Kidney glomerular epithelial cell (primary cell): ENCODE results near the gene C14orf119.
"Not testable (repeated sequence)": the region's sequence is repeated elsewhere in the genome, so short reads cannot be mapped to it uniquely, and the experiment has no call there.

ENCODE experiments used
- DNase-seq: peaks from one replicate; lab custom pipeline; 2025; lab: John Stamatoyannopoulos, UW

The C14orf119 gene

DNA sequence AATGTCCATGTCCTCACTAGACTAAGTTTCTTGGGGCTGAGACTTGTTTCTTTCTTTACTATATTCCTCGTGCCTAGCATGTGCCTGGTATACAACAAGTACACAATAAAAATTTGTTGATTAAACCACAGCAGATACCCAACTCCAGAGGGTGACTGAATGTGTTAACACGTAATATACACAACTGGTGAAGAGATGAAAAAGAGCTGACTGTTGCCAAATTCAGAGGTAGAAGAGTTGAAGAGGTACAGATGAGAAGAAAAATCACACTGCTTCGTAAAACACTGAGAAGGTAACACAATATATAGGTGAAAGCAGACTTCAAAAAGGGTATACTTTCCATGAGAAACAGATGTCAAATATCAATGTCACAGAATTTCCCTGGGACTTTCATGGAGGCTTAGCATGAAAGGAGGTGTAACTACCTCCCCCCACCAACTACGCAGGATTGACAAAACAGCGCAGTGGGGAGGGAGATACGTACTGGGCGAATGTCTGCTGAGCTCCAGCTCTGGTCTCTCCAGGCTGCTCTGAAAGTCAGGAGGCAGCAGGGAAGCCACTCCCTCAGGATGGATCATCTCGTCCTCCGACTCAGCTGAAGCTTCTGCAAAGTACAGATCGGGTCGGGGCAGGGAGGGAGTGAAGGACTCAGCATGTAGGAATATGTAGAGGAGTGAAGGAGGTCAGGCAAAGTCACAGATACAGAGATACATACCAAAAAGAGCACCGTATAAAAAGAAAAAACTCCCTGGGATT lies 5.6 kb upstream of the C14orf119 start:
- no peak for DNase-seq

DNA sequence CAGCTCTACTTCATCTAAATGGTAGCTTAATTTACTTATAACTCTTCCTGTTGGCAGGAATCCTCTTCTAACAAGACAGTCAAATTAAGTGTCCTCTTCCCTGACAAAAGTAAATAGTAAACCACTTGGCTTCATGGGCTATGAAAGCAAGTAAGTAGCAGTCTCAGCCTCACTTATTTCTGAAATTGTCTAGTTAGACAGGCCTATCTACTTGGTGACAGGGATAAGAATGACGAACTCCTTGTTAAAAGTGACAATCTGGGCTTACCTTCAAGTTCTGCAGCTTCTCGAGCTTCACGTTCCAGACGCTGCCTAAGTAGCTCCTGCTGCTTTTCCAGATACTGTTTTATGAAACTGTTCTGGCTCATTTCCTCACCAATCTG lies 5.1 kb upstream of the C14orf119 start:
- DNase-seq: no peak

DNA sequence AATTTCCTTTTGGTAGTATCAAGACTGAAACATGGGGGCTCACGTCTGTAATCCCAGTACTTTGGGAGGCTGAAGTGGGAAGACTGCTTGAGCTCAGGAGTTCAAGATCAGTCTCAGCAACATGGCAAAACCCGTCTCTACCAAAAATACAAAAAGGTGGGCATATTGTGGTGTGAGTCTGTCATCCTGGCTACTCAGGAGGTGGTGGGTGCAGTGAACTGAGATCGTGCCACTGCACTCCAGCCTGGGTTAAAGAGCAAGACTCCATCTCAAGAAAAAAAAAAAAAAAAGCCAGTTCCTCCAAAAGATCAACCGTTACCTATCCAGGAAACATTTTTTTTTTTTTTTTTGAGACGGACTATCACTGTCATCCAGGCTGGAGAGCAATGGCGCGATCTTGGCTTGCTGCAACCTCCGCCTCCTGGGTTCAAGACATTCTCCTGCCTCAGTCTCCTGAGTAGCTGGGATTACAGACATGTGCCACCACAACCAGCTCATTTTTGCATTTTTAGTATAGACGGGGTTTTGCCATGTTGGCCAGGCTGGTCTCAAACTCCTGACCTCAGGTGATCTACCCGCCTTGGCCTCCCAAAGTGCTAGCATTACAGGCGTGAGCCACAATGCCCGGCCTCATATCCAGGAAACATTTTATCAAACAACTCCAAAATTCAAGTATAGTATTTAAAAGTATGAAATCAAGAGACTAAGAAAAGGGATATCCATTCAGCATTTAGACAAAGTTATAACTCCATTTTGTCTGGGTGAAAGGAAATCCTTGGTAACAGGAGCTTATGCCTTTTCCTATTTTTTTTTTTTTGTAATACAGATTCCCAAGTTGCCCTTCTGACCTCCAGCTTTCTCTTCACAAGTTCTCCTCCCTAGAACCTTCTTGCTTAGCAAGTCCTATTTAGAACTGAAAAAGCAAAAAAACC lies 3.7 kb upstream of the C14orf119 start:
- DNase-seq: no peak

- DNase-seq: no peak
Observed at GRCh38 chr14:23093104-23093503, 2.2 kb upstream of the C14orf119 start.

DNA sequence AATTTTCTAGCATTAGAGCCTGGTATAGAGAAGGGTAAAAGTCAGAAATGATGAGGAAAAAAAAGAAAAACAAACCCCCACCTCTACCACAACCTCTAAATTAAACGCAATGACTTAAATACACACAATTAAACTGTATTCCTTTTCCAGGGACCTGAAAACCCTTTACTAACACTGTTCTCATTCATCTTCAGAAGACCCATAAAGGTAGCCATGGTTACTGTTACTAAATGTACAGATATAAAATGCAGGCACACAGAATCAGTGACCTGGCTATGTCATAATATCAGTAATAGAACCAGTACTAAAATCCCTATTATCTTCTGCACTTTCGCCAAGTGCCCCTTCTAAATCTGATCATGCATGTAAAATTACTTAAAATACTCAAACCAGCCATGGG lies 1.8 kb upstream of the C14orf119 start:
- DNase-seq: no peak

DNA sequence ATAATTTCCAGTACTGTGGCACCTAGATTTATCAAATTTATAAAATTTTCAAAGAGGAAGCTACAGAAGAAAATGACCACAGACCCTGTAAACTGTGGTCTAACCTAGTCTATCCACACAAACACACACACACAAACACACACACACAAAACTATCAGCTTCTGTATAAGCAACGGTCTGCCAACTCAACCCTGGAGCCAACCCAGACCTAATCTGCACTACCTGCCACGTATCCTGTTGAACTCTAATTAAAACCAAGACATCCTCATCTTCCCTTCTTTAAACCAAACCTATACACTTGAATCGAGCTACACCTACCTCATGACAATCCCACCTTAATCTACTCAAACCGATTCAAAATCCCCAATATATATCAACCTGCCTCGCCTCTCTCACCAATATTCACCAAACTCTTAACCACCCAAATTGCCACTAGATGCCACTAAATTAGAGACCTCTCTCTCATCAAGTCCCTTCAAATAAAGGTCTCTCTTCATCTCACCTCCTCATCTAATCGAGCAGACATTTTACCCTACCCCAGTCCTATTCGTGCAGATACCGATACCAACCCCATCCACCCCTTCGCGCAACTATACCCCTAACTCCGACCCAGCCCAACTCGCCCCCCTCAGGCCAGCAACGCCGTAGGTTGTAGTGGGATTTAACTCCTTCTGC lies 1.2 kb upstream of the C14orf119 start:
- no peak for DNase-seq

- DNase-seq: no peak
Observed at GRCh38 chr14:23094666-23095195, 574 bp upstream of the C14orf119 start, which contains the start of gene ACIN1. Gene ACIN1 (minus strand): TSS chr14:23095136. CDS start chr14:23095112, 24 bp downstream.

GRCh38 chr14:23097786-23098185 lies 2.5 kb downstream of the C14orf119 start:
- no peak for DNase-seq

- DNase-seq: no peak
Observed at GRCh38 chr14:23099212-23099861, 4.0 kb downstream of the C14orf119 start.

DNA sequence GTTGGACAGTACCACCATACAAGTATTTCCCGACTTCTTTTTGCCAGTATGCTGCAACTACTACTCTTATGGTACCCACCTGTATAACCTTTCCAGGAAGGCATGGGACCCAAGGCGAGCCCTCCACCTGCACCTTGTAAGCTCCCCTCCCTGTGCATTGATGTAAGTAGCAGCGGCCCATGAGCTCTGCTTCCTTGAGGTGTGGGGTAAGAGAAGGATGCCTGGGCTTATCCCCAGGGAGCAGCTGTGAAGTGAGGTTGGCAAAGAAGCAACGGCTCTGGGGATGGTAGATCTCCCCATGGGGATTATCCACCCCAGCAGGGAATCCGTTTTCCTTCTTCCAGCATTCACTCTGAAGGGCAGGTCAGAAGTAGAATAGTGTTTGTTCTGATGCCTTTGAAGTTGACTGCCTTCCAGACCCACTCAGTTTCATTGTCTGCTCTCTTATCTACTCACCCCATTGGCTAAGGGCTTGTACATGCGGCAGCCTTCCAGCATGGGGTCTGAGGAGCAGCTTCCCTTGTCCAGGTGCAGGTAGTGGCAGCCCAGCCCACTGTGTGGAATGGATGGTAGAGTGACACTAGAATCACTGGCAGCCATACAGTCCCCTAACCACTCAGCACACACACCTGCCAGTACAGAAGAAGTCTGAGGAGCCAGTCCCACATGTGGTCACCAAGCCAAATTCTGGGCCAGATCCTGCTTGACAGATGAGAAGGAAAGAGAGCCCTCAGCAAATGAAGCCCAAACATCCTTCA lies 6.1 kb downstream of the C14orf119 start:
- no peak for DNase-seq

- DNase-seq: no peak
Observed at GRCh38 chr14:23101986-23102625, 6.8 kb downstream of the C14orf119 start.

GRCh38 chr14:23102801-23103200 lies 7.5 kb downstream of the C14orf119 start:
- DNase-seq: no peak

DNA sequence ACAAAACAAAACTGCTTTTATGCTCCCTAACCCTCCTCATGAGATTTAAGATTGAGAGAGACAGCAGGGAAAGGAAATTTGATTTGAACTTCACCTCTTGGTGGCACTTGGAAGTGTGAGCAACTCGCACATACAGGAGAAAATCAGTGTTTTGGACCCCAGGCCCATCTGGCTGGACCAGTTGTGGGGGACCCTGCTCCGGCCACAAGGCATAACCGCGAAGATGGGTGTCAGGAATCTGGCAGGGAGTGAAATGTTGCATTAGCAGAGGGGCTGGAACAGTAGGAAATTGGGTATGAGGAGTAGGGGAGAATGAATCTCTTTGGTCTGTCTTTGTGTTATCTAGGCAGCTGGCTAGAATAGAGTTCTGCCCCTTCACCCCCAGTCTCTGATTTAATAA lies 8.3 kb downstream of the C14orf119 start:
- no peak for DNase-seq

DNA sequence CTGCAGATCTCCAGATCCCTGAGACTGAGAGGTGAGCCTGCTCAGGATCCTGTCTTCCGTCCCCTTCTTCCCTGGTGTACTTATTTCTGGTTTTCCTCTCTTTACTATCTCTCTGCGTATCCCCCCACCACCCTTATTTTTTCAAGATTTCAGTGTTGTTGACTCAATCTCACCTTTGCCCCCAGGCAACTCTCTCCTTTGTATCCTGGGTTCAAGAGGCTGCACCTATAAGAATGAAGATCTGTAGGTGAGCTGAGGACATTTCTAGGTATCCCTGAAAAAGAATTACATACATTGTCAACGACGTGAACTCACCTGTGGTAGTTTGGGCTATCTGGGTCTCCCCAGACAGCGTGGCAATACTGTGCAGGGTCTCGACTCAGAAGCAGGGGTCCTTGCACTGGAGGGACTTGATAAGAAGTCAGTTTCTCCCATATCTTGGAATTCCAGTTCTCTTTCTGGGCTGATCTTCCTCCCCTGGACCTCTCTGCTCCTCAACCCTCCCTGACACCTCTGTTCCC lies 8.8 kb downstream of the C14orf119 start:
- no peak for DNase-seq

DNA sequence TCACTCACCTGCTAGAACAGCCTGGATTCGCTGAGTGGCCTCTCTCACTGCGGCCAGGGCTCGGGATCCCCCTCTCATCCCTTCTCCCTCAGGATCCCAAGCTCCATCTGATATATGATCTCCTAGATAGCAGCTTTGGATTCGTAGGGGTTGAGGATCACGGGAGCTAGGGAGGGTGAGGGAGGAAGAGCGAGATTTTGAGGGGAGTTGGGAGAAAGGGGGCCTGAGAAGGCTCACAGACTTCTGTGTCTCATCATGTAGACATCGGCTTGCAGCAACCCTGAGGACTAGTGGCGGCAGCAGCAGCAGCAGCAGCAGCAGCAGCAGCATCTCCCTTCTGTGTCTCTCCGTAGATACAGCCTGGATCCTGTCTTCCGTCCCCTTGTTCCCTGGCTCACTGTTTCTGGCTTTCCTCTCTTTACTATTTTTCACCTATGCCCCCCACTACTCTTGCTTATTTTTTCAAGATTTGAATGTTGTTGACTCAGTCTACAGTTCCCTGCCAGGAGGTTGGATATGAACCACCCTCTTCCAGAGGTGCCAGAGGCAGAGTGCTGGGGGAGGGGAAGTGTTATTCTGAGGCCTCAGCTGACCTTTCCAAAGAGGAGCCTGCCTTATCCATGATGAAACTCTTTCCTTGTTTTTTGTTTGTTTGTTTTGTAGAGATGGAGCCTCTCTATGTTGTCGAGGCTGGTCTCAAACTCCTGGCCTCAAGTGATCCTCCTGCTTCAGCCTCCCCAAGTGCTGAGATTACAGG lies 9.5 kb downstream of the C14orf119 start, which contains the start of gene CIROP:
CIROP (minus strand) TSS at position 399 of the 757 bp plus-strand sequence; CDS start at position 330, 69 bp downstream.
- DNase-seq: no peak

- DNase-seq: no peak
Observed at GRCh38 chr14:23105348-23105824, 10.1 kb downstream of the C14orf119 start.

DNA sequence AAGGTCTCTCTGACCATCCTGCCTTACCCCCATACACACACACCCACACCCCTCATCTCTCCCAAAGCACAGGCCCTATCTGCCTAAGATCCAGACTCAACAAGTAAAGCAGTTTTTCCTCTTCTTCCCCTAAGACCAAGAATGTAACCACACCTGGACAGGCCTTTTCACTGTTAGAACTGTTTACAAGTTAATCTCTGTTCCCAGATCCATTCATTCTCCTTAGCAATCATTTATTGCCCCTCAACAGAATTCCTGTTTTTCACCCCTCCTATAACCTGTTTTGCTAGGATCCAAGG lies 11.4 kb downstream of the C14orf119 start:
- no peak for DNase-seq

DNA sequence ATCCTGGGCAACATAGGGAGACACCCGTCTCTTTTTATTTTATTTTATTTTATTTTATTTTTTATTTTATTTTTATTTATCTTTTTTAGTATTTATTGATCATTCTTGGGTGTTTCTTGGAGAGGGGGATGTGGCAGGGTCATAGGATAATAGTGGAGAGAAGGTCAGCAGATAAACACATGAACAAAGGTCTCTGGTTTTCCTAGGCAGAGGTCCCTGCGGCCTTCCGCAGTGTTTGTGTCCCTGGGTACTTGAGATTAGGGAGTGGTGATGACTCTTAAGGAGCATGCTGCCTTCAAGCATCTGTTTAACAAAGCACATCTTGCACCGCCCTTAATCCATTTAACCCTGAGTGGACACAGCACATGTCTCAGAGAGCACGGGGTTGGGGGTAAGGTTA lies 12.3 kb downstream of the C14orf119 start:
- DNase-seq: not testable (repeated sequence)

- DNase-seq: not testable (repeated sequence)
Observed at GRCh38 chr14:23108169-23108568, 12.9 kb downstream of the C14orf119 start.
